ENCODE measurements around the gene RECK.

DNA sequence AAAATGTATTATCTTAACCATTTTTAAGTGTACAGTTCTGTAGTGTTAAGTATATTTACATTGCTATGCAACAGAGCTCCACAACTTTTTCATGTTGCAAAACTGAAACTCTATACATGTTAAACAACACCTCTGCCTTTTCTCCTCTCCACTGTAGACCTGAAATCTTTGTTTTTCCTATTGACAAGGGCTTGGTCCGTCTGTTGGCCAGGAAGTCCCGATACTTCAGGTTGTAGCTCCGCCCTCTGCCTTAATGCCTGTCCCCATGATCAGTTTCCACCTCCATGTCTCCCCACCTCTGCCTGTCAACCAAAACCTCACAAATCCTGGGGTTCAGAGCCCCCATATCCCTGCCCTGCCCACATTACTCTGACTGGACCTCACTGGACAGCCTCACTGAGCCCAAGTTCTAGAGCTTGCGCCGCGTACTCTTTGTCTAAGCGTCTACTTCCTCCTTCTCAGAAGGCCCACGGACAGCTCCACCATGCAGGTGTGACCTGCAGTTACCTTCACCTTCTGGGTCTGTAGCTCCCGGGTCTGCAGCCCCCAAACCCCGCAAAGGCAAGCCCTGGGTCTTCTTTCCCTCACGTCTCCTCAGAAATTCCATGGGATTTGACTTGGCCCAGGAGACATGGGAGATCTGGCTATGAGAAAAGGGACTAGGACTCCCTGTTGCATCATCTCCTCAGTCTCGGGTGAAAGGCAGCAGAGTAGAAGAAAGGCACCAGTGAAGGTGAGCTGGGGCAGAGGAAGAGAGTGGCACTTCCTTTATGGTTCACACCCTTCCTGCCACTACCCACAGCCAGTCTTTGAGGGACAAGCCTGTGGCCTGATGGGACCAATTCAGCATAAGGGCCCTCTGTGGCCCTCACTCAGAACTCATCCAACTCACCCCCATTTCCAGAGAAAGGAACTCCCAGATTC lies 107.9 kb downstream of the RECK start:
- TF ChIP-seq, protein P1, sequence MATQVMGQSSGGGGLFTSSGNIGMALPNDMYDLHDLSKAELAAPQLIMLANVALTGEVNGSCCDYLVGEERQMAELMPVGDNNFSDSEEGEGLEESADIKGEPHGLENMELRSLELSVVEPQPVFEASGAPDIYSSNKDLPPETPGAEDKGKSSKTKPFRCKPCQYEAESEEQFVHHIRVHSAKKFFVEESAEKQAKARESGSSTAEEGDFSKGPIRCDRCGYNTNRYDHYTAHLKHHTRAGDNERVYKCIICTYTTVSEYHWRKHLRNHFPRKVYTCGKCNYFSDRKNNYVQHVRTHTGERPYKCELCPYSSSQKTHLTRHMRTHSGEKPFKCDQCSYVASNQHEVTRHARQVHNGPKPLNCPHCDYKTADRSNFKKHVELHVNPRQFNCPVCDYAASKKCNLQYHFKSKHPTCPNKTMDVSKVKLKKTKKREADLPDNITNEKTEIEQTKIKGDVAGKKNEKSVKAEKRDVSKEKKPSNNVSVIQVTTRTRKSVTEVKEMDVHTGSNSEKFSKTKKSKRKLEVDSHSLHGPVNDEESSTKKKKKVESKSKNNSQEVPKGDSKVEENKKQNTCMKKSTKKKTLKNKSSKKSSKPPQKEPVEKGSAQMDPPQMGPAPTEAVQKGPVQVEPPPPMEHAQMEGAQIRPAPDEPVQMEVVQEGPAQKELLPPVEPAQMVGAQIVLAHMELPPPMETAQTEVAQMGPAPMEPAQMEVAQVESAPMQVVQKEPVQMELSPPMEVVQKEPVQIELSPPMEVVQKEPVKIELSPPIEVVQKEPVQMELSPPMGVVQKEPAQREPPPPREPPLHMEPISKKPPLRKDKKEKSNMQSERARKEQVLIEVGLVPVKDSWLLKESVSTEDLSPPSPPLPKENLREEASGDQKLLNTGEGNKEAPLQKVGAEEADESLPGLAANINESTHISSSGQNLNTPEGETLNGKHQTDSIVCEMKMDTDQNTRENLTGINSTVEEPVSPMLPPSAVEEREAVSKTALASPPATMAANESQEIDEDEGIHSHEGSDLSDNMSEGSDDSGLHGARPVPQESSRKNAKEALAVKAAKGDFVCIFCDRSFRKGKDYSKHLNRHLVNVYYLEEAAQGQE (IDR thresholded peaks at IDR 0.05; ENCODE audit: unreplicated experiment), result no peak
- TF ChIP-seq, protein P2, sequence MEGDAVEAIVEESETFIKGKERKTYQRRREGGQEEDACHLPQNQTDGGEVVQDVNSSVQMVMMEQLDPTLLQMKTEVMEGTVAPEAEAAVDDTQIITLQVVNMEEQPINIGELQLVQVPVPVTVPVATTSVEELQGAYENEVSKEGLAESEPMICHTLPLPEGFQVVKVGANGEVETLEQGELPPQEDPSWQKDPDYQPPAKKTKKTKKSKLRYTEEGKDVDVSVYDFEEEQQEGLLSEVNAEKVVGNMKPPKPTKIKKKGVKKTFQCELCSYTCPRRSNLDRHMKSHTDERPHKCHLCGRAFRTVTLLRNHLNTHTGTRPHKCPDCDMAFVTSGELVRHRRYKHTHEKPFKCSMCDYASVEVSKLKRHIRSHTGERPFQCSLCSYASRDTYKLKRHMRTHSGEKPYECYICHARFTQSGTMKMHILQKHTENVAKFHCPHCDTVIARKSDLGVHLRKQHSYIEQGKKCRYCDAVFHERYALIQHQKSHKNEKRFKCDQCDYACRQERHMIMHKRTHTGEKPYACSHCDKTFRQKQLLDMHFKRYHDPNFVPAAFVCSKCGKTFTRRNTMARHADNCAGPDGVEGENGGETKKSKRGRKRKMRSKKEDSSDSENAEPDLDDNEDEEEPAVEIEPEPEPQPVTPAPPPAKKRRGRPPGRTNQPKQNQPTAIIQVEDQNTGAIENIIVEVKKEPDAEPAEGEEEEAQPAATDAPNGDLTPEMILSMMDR (conservative IDR thresholded peaks at IDR 0.05; ENCODE audit: low read depth in 2 of 2), result no peak
- TF ChIP-seq EZH2 (IDR thresholded peaks at IDR 0.05; ENCODE audit: low read depth, unreplicated experiment) (no peak), POLR2AphosphoS5 (IDR thresholded peaks at IDR 0.05; ENCODE audit: low read depth) (no peak), CREB1 (CRISPR knock-in tag; IDR thresholded peaks at IDR 0.05; ENCODE audit: low read depth) (no peak), EZH2phosphoT487 (IDR thresholded peaks at IDR 0.05; ENCODE audit: unreplicated experiment) (no peak), NANOG (IDR thresholded peaks at IDR 0.05; ENCODE audit: borderline replicate concordance) (no peak), ZNF331 (CRISPR knock-in tag; IDR thresholded peaks at IDR 0.05; ENCODE audit: low read depth) (no peak), JUNB (IDR thresholded peaks at IDR 0.05; ENCODE audit: unreplicated experiment) (no peak)
- TF ChIP-seq, protein P3, sequence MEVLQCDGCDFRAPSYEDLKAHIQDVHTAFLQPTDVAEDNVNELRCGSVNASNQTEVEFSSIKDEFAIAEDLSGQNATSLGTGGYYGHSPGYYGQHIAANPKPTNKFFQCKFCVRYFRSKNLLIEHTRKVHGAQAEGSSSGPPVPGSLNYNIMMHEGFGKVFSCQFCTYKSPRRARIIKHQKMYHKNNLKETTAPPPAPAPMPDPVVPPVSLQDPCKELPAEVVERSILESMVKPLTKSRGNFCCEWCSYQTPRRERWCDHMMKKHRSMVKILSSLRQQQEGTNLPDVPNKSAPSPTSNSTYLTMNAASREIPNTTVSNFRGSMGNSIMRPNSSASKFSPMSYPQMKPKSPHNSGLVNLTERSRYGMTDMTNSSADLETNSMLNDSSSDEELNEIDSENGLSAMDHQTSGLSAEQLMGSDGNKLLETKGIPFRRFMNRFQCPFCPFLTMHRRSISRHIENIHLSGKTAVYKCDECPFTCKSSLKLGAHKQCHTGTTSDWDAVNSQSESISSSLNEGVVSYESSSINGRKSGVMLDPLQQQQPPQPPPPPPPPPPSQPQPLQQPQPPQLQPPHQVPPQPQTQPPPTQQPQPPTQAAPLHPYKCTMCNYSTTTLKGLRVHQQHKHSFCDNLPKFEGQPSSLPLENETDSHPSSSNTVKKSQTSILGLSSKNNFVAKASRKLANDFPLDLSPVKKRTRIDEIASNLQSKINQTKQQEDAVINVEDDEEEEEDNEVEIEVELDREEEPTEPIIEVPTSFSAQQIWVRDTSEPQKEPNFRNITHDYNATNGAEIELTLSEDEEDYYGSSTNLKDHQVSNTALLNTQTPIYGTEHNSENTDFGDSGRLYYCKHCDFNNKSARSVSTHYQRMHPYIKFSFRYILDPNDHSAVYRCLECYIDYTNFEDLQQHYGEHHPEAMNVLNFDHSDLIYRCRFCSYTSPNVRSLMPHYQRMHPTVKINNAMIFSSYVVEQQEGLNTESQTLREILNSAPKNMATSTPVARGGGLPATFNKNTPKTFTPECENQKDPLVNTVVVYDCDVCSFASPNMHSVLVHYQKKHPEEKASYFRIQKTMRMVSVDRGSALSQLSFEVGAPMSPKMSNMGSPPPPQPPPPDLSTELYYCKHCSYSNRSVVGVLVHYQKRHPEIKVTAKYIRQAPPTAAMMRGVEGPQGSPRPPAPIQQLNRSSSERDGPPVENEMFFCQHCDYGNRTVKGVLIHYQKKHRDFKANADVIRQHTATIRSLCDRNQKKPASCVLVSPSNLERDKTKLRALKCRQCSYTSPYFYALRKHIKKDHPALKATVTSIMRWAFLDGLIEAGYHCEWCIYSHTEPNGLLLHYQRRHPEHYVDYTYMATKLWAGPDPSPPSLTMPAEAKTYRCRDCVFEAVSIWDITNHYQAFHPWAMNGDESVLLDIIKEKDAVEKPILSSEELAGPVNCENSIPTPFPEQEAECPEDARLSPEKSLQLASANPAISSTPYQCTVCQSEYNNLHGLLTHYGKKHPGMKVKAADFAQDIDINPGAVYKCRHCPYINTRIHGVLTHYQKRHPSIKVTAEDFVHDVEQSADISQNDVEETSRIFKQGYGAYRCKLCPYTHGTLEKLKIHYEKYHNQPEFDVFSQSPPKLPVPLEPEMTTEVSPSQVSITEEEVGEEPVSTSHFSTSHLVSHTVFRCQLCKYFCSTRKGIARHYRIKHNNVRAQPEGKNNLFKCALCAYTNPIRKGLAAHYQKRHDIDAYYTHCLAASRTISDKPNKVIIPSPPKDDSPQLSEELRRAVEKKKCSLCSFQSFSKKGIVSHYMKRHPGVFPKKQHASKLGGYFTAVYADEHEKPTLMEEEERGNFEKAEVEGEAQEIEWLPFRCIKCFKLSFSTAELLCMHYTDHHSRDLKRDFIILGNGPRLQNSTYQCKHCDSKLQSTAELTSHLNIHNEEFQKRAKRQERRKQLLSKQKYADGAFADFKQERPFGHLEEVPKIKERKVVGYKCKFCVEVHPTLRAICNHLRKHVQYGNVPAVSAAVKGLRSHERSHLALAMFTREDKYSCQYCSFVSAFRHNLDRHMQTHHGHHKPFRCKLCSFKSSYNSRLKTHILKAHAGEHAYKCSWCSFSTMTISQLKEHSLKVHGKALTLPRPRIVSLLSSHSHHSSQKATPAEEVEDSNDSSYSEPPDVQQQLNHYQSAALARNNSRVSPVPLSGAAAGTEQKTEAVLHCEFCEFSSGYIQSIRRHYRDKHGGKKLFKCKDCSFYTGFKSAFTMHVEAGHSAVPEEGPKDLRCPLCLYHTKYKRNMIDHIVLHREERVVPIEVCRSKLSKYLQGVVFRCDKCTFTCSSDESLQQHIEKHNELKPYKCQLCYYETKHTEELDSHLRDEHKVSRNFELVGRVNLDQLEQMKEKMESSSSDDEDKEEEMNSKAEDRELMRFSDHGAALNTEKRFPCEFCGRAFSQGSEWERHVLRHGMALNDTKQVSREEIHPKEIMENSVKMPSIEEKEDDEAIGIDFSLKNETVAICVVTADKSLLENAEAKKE (CRISPR knock-in tag; IDR thresholded peaks at IDR 0.05), result no peak
- TF ChIP-seq, protein P4, sequence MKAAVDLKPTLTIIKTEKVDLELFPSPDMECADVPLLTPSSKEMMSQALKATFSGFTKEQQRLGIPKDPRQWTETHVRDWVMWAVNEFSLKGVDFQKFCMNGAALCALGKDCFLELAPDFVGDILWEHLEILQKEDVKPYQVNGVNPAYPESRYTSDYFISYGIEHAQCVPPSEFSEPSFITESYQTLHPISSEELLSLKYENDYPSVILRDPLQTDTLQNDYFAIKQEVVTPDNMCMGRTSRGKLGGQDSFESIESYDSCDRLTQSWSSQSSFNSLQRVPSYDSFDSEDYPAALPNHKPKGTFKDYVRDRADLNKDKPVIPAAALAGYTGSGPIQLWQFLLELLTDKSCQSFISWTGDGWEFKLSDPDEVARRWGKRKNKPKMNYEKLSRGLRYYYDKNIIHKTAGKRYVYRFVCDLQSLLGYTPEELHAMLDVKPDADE (IDR thresholded peaks at IDR 0.05), result no peak
